ENCODE results near the gene CHRM4. TPM values are rescaled to one million over a fixed set of nuclear protein-coding genes. Genes with fewer than 3 reads are reported as not detected.

Gene CHRM4
- total RNA-seq, 1 experiment from 2014 or later = 0.31 TPM

DNA sequence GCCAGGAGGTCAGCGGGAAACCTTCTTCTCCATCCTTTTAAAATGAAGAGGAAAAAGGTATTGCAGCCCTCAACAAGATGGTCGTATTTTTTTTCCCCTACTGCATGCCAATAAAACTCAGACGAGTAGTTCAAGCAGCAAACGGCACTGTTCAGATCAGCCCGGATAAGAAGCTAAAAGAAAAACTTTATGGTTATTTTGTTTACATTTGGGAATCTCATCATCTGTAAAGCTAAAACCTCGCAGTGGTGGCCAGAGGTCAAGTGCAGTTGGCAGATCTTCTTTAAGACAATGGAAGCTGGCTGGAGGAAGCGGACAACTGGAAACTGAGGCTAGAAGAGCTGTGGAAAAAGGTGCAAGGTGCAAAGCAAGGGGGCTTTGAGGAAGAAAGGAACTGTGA, 31.0 kb upstream of the CHRM4 start:
- DNase-seq = no peak
- no peak overlapping the region for H3K4me2 ChIP-seq
- CTCF ChIA-PET = no interaction called here
- no peaks in the 10 kb centered on the region for H3K27me3 ChIP-seq (ENCODE audit: insufficient read depth, low read depth)
- intact Hi-C loops (cut with micrococcal nuclease; ENCODE audit: unreplicated experiment) = no loop called here
- POLR2A ChIA-PET (ENCODE audit: unreplicated experiment) = no interaction called here
- TF ChIP-seq EZH2 (IDR thresholded peaks at IDR 0.05; ENCODE audit: low read depth) = no peak
- TF ChIP-seq, protein P1, sequence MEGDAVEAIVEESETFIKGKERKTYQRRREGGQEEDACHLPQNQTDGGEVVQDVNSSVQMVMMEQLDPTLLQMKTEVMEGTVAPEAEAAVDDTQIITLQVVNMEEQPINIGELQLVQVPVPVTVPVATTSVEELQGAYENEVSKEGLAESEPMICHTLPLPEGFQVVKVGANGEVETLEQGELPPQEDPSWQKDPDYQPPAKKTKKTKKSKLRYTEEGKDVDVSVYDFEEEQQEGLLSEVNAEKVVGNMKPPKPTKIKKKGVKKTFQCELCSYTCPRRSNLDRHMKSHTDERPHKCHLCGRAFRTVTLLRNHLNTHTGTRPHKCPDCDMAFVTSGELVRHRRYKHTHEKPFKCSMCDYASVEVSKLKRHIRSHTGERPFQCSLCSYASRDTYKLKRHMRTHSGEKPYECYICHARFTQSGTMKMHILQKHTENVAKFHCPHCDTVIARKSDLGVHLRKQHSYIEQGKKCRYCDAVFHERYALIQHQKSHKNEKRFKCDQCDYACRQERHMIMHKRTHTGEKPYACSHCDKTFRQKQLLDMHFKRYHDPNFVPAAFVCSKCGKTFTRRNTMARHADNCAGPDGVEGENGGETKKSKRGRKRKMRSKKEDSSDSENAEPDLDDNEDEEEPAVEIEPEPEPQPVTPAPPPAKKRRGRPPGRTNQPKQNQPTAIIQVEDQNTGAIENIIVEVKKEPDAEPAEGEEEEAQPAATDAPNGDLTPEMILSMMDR (conservative IDR thresholded peaks at IDR 0.05) = no peak
- BruUV-seq (replicated peaks) = no TSS peak
- H3F3A ChIP-seq (ENCODE audit: insufficient read depth, low read depth) = no peaks in the 10 kb centered on the region; the same call in 1 of the 2 replicates
- no peaks in the 10 kb centered on the region for H3K9me3 ChIP-seq (ENCODE audit: insufficient read depth, low read depth)
- no peaks in the 10 kb centered on the region for H3K79me2 ChIP-seq (ENCODE audit: low read depth)
- no peak overlapping the region for H2AFZ ChIP-seq
- no peak overlapping the region for H3K4me3 ChIP-seq
- 0 out of 2 replicates have a peak, but pooled peaks cover 7% of the 10 kb centered on the region for H3K36me3 ChIP-seq (ENCODE audit: low read depth)
- no peak overlapping the region for H3K27ac ChIP-seq
- no peaks in the 10 kb centered on the region for H3K9me2 ChIP-seq (ENCODE audit: insufficient read depth)
- H3K4me1 ChIP-seq (replicated peaks; ENCODE audit: insufficient read depth) = no peaks in the 10 kb centered on the region
- H4K20me1 ChIP-seq (ENCODE audit: insufficient read depth) = peaks cover 7% of the 10 kb centered on the region; the same call in 1 of the 2 replicates

DNA sequence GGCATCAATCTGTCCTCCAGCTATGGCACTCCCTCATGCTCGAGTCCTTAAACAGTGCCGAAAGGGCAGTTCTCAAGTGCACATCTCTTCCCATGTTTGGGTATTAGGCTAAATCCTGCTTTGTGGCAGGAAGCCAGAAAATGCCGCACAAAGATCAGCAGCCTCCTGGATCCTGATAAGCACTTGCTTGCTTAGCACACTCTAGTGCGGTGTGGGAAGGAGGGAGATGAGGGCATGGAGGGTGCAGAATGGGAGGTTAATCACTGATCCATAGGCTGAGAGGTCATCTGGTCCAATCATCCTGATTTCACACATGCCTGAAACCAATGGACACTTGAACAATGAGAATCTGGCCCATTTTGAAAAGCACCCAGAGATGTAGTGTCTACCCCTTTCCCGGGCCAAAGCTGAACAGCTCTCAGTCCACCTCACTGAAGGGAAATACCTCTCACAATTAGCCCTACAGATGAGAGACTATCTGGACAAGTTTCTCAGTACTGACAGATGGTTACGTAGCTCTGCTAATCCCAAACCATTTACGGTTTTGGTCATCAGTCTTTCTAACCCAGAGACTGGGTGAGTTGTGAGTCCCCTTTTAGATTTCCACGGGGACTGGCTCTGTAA, 29.8 kb upstream of the CHRM4 start:
- no peaks in the 10 kb centered on the region for H3K79me2 ChIP-seq (ENCODE audit: low read depth)
- ChIA-PET CTCF (no interaction called here), POLR2A (ENCODE audit: unreplicated experiment) (no interaction called here)
- H3K9me2 ChIP-seq (ENCODE audit: insufficient read depth) = no peaks in the 10 kb centered on the region
- H3K4me1 ChIP-seq (replicated peaks; ENCODE audit: insufficient read depth) = no peaks in the 10 kb centered on the region
- H3K4me3 ChIP-seq = no peak overlapping the region
- H2AFZ ChIP-seq = no peak overlapping the region
- no peaks in the 10 kb centered on the region for H3K9me3 ChIP-seq (ENCODE audit: insufficient read depth, low read depth)
- no TSS peak for BruUV-seq (replicated peaks)
- no peak for DNase-seq
- no peak overlapping the region for H3K27ac ChIP-seq
- 0 out of 2 replicates have a peak, but pooled peaks cover 7% of the 10 kb centered on the region for H3K36me3 ChIP-seq (ENCODE audit: low read depth)
- no peak overlapping the region for H3K4me2 ChIP-seq
- peaks cover 7% of the 10 kb centered on the region; the same call in 1 of the 2 replicates for H4K20me1 ChIP-seq (ENCODE audit: insufficient read depth)
- no peaks in the 10 kb centered on the region; the same call in 1 of the 2 replicates for H3F3A ChIP-seq (ENCODE audit: insufficient read depth, low read depth)
- intact Hi-C loops (cut with micrococcal nuclease; ENCODE audit: unreplicated experiment) = no loop called here
- TF ChIP-seq, protein P1 (conservative IDR thresholded peaks at IDR 0.05) = no peak
- no peak for TF ChIP-seq EZH2 (IDR thresholded peaks at IDR 0.05; ENCODE audit: low read depth)
- H3K27me3 ChIP-seq (ENCODE audit: insufficient read depth, low read depth) = no peaks in the 10 kb centered on the region

DNA sequence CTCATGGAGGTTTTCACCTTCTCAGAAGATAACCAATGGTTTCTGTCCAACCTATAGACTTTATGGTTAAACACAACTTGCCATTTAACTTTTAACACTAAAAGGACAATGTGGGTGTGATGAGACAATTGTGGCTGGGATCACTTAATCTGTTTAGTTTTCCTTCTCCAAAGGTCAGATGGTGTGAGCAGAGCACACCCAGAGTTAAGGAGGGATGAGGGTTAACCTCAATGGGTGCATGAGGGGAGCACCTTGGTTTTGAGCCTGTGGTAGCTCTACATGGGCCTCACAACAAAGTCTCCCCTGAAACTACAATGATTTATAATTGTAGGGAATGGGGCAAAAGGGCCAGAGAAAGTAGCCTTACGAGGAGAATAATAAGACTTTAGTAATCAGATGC, 28.9 kb upstream of the CHRM4 start:
- BruUV-seq (replicated peaks) = no TSS peak
- TF ChIP-seq EZH2 (IDR thresholded peaks at IDR 0.05; ENCODE audit: low read depth) = no peak
- TF ChIP-seq, protein P1 (conservative IDR thresholded peaks at IDR 0.05) = no peak

More for the DNA sequence above, 28.9 kb upstream of the CHRM4 start:
- H3K4me3 ChIP-seq = no peak overlapping the region
- H3K27ac ChIP-seq = no peak overlapping the region
- no peaks in the 10 kb centered on the region for H3K79me2 ChIP-seq (ENCODE audit: low read depth)
- H3K9me3 ChIP-seq (ENCODE audit: insufficient read depth, low read depth) = no peaks in the 10 kb centered on the region
- intact Hi-C loops (cut with micrococcal nuclease; ENCODE audit: unreplicated experiment) = no loop called here
- H3K36me3 ChIP-seq (ENCODE audit: low read depth) = 0 out of 2 replicates have a peak, but pooled peaks cover 7% of the 10 kb centered on the region
- H4K20me1 ChIP-seq (ENCODE audit: insufficient read depth) = peaks cover 7% of the 10 kb centered on the region; the same call in 1 of the 2 replicates
- no peak for DNase-seq
- no peak overlapping the region for H2AFZ ChIP-seq
- ChIA-PET CTCF (no interaction called here), POLR2A (ENCODE audit: unreplicated experiment) (no interaction called here)
- H3K27me3 ChIP-seq (ENCODE audit: insufficient read depth, low read depth) = no peaks in the 10 kb centered on the region
- no peaks in the 10 kb centered on the region for H3K9me2 ChIP-seq (ENCODE audit: insufficient read depth)
- no peaks in the 10 kb centered on the region for H3K4me1 ChIP-seq (replicated peaks; ENCODE audit: insufficient read depth)
- no peak overlapping the region for H3K4me2 ChIP-seq
- H3F3A ChIP-seq (ENCODE audit: insufficient read depth, low read depth) = no peaks in the 10 kb centered on the region; the same call in 1 of the 2 replicates

Measured in PC-9 (cell line).